Prostate gland (tissue), 2 donors: ENCODE data around the gene RDX.
"Not testable (repeated sequence)": the region's sequence is repeated elsewhere in the genome, so short reads cannot be mapped to it uniquely, and the experiment has no call there.

Source experiments
- CTCF ChIP-seq, 4 experiments: fragments of 200-600 bp in 2 of 4; fragments of 450-650 bp in 2 of 4; sonication (generic) in 2 of 4; IDR thresholded peaks; 1 replicate in 3 of 4; 2 replicates in 1 of 4; pipeline ENCODE4 v1.5.1; 2016 to 2019; ENCODE audit warnings: antibody characterized with exemption in 4 of 4, mild to moderate bottlenecking in 2 of 4, moderate library complexity in 2 of 4
- POLR2AphosphoS5 ChIP-seq: sonication (generic); formaldehyde crosslinking; IDR thresholded peaks from one replicate; pipeline ENCODE4 v1.6.1; 2017; ENCODE audit warnings: antibody characterized with exemption

- not testable (repeated sequence) for TF ChIP-seq CTCF (IDR thresholded peaks at IDR 0.05); POLR2AphosphoS5
These were observed 87.6 kb downstream of the RDX start for GRCh38 chr11:110208678-110209312.
